Measurements from ENCODE around the gene STYX. TPM values are rescaled to one million over a fixed set of nuclear protein-coding genes. Genes with fewer than 3 reads are reported as not detected.

The STYX gene
- polyA plus RNA-seq, 1 of the 3 experiments (the other 2 are of a cell fraction), result 3.5 TPM

DNA sequence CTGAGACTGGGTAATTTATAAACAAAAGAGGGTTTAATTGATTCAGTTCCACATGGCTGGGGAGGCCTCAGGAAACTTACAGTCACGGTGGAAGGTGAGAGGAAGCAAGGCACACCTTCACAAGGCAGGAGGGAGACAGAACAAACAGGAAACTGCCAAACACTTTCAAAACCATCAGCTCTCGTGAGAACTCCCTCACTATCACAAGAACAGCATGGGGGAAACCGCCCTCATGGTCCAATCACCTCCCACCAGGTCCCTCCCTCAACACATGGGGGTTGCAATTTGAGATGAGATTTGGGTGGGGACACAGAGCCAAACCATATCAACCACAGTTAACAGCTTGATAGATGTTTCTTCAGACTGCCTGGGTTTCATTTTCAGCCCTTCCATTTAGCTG is 67.7 kb downstream of the STYX start:
- H3K27me3 ChIP-seq (ENCODE audit: insufficient read depth), result no peaks in the 10 kb centered on the region
- no peak overlapping the region for H3K4me3 ChIP-seq (ENCODE audit: low read depth in 2 of 2, low read length in 1 of 2)
- no peak overlapping the region for H3K27ac ChIP-seq (ENCODE audit: low read depth in 2 of 2, low read length in 1 of 2)
- H3K4me1 ChIP-seq (ENCODE audit: control insufficient read depth in 1 of 2, insufficient read depth in 2 of 2, low read depth in 1 of 2, low read length in 1 of 2), result peaks cover 0 to 10% of the 10 kb centered on the region in 2 experiments; a peak in 2 of 4 replicates
- no peak overlapping the region for H3K9ac ChIP-seq
- H3K9me3 ChIP-seq, result no peaks in the 10 kb centered on the region
- peaks cover 31% of the 10 kb centered on the region for H3F3A ChIP-seq (replicated peaks; ENCODE audit: insufficient read depth)
- no peaks in the 10 kb centered on the region for H4K20me1 ChIP-seq (ENCODE audit: insufficient read depth)
- H3K36me3 ChIP-seq (replicated peaks in 1 of 2; ENCODE audit: control insufficient read depth in 1 of 2, insufficient read depth in 2 of 2, low read length in 1 of 2), result no peaks in the 10 kb centered on the region
- TF ChIP-seq FOXJ3 (CRISPR knock-in tag; IDR thresholded peaks at IDR 0.05), result no peak
- TF ChIP-seq TCF12 (IDR thresholded peaks at IDR 0.05), result no peak
- TF ChIP-seq, protein P1, sequence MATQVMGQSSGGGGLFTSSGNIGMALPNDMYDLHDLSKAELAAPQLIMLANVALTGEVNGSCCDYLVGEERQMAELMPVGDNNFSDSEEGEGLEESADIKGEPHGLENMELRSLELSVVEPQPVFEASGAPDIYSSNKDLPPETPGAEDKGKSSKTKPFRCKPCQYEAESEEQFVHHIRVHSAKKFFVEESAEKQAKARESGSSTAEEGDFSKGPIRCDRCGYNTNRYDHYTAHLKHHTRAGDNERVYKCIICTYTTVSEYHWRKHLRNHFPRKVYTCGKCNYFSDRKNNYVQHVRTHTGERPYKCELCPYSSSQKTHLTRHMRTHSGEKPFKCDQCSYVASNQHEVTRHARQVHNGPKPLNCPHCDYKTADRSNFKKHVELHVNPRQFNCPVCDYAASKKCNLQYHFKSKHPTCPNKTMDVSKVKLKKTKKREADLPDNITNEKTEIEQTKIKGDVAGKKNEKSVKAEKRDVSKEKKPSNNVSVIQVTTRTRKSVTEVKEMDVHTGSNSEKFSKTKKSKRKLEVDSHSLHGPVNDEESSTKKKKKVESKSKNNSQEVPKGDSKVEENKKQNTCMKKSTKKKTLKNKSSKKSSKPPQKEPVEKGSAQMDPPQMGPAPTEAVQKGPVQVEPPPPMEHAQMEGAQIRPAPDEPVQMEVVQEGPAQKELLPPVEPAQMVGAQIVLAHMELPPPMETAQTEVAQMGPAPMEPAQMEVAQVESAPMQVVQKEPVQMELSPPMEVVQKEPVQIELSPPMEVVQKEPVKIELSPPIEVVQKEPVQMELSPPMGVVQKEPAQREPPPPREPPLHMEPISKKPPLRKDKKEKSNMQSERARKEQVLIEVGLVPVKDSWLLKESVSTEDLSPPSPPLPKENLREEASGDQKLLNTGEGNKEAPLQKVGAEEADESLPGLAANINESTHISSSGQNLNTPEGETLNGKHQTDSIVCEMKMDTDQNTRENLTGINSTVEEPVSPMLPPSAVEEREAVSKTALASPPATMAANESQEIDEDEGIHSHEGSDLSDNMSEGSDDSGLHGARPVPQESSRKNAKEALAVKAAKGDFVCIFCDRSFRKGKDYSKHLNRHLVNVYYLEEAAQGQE (IDR thresholded peaks at IDR 0.05; ENCODE audit: low read depth, low read length), result no peak
- TF ChIP-seq RCOR1 (IDR thresholded peaks at IDR 0.05; ENCODE audit: low read length), result no peak
- no peak for TF ChIP-seq EZH2phosphoT487 (IDR thresholded peaks at IDR 0.05; ENCODE audit: borderline replicate concordance, low read depth)
- TF ChIP-seq SIN3A (IDR thresholded peaks at IDR 0.05; ENCODE audit: borderline replicate concordance, low read depth, low read length), result no peak
- TF ChIP-seq, protein P2, sequence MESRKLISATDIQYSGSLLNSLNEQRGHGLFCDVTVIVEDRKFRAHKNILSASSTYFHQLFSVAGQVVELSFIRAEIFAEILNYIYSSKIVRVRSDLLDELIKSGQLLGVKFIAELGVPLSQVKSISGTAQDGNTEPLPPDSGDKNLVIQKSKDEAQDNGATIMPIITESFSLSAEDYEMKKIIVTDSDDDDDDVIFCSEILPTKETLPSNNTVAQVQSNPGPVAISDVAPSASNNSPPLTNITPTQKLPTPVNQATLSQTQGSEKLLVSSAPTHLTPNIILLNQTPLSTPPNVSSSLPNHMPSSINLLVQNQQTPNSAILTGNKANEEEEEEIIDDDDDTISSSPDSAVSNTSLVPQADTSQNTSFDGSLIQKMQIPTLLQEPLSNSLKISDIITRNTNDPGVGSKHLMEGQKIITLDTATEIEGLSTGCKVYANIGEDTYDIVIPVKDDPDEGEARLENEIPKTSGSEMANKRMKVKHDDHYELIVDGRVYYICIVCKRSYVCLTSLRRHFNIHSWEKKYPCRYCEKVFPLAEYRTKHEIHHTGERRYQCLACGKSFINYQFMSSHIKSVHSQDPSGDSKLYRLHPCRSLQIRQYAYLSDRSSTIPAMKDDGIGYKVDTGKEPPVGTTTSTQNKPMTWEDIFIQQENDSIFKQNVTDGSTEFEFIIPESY (IDR thresholded peaks at IDR 0.05; ENCODE audit: borderline replicate concordance, low read depth), result no peak
- TF ChIP-seq NFIC (IDR thresholded peaks at IDR 0.05; ENCODE audit: borderline replicate concordance), result no peak
- TF ChIP-seq POLR2AphosphoS5 (IDR thresholded peaks at IDR 0.05; ENCODE audit: low read depth, low read length), result no peak
- no peak for TF ChIP-seq CHD2 (IDR thresholded peaks at IDR 0.05; ENCODE audit: low read length, partially characterized antibody)
- TF ChIP-seq, protein P3, sequence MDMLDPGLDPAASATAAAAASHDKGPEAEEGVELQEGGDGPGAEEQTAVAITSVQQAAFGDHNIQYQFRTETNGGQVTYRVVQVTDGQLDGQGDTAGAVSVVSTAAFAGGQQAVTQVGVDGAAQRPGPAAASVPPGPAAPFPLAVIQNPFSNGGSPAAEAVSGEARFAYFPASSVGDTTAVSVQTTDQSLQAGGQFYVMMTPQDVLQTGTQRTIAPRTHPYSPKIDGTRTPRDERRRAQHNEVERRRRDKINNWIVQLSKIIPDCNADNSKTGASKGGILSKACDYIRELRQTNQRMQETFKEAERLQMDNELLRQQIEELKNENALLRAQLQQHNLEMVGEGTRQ (IDR thresholded peaks at IDR 0.05; ENCODE audit: borderline replicate concordance, low read depth, low read length), result no peak
- TF ChIP-seq FOXM1 (IDR thresholded peaks at IDR 0.05; ENCODE audit: low read depth), result no peak
- TF ChIP-seq MXI1 (IDR thresholded peaks at IDR 0.05; ENCODE audit: low read depth, low read length), result no peak
- TF ChIP-seq, protein P4, sequence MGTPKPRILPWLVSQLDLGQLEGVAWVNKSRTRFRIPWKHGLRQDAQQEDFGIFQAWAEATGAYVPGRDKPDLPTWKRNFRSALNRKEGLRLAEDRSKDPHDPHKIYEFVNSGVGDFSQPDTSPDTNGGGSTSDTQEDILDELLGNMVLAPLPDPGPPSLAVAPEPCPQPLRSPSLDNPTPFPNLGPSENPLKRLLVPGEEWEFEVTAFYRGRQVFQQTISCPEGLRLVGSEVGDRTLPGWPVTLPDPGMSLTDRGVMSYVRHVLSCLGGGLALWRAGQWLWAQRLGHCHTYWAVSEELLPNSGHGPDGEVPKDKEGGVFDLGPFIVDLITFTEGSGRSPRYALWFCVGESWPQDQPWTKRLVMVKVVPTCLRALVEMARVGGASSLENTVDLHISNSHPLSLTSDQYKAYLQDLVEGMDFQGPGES (IDR thresholded peaks at IDR 0.05; ENCODE audit: low read depth, low read length), result no peak
- TF ChIP-seq SMC3 (IDR thresholded peaks at IDR 0.05; ENCODE audit: low read depth, low read length), result no peak
- POLR2A ChIA-PET, result no interaction called here
- 87% methylated on average over 3 of the region's 3 CpGs for WGBS (ENCODE audit: low lambda C conversion rate)
- H2AFZ ChIP-seq (ENCODE audit: low read depth), result no peak overlapping the region
- H3K9me2 ChIP-seq, result no peaks in the 10 kb centered on the region
- H3K4me2 ChIP-seq, result no peak overlapping the region
- no peak for DNase-seq
- peaks cover 5% of the 10 kb centered on the region; the same call in 1 of the 2 replicates for H3K79me2 ChIP-seq (ENCODE audit: insufficient read depth)
- CTCF ChIA-PET, result no interaction called here

Data from SK-N-SH (cell line).